ENCODE results near the gene PPEF2. TPM values are rescaled to one million over a fixed set of nuclear protein-coding genes. Genes with fewer than 3 reads are reported as not detected.

The PPEF2 gene
- total RNA-seq, 1 experiment from 2014 or later = not detected

DNA sequence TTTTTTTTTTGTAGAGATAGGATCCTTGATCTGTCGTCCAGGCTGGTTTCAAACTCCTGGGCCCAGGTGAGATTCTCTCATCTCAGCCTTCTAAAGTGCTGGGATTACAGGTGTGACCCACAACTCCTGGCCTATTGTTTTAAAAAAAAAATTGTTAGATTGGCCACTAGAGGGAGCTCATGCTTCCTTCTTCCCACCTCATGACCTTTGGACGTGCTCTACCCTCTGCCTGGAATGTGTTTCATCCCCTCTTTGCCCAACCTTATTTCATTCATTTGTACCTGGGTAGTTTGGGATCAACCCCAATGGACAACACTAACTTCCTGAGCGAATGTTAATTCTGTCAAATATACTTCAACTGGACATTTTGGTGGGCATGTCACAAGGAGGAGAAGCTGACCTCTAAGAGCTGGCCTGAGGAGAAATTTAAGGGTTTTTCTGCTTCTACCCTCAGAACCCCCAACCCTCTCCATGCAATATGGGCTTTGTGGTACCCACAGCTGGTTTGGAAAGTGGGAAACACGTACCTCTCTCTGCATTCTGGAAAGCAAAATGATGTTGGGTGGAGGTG is 6.4 kb downstream of the PPEF2 start:
- TF ChIP-seq, protein P1, sequence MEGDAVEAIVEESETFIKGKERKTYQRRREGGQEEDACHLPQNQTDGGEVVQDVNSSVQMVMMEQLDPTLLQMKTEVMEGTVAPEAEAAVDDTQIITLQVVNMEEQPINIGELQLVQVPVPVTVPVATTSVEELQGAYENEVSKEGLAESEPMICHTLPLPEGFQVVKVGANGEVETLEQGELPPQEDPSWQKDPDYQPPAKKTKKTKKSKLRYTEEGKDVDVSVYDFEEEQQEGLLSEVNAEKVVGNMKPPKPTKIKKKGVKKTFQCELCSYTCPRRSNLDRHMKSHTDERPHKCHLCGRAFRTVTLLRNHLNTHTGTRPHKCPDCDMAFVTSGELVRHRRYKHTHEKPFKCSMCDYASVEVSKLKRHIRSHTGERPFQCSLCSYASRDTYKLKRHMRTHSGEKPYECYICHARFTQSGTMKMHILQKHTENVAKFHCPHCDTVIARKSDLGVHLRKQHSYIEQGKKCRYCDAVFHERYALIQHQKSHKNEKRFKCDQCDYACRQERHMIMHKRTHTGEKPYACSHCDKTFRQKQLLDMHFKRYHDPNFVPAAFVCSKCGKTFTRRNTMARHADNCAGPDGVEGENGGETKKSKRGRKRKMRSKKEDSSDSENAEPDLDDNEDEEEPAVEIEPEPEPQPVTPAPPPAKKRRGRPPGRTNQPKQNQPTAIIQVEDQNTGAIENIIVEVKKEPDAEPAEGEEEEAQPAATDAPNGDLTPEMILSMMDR (conservative IDR thresholded peaks at IDR 0.05) = peak; percentile 84

More for the DNA sequence above, 6.4 kb downstream of the PPEF2 start:
- no peak overlapping the region for H3K14ac ChIP-seq (ENCODE audit: insufficient read depth, low read length)
- H2BK5ac ChIP-seq (ENCODE audit: insufficient read length, low read length) = no peak overlapping the region
- H3K4me3 Mint-ChIP-seq = no peak overlapping the region
- no peak overlapping the region for H3T11ph ChIP-seq (ENCODE audit: low read length)
- peaks cover 5 to 8% (median 7%) of the 10 kb centered on the region in 3 experiments; a peak in 6 of 7 replicates for H3K36me3 Mint-ChIP-seq (ENCODE audit: insufficient read depth in 1 of 3, low read depth in 3 of 3)
- H3K4me1 Mint-ChIP-seq = no peaks in the 10 kb centered on the region
- H4K5ac ChIP-seq (ENCODE audit: insufficient read length, low read depth, low read length) = no peak overlapping the region
- H3K27me3 ChIP-seq (ENCODE audit: insufficient read depth, low read length) = no peaks in the 10 kb centered on the region
- no CpG with 5 or more reads among the region's 4 CpGs for WGBS (ENCODE audit: extremely low coverage, insufficient read length, low lambda C conversion rate)
- no peaks in the 10 kb centered on the region for H3K79me2 ChIP-seq (ENCODE audit: insufficient read depth, low read length)
- H3K23ac ChIP-seq (ENCODE audit: insufficient read length, low read depth, low read length) = no peak overlapping the region
- H3K27ac ChIP-seq (ENCODE audit: insufficient read length, low read depth, low read length) = no peak overlapping the region
- no peak overlapping the region for H2AK5ac ChIP-seq (ENCODE audit: insufficient read length, low read length)
- no peak overlapping the region for H3K9ac ChIP-seq (ENCODE audit: extremely low read depth, insufficient read length, low read length)
- H3K4me2 ChIP-seq (ENCODE audit: insufficient read depth, insufficient read length, low read length) = no peak overlapping the region
- H3K27me3 Mint-ChIP-seq (ENCODE audit: low read depth) = no peaks in the 10 kb centered on the region
- H3K27ac Mint-ChIP-seq = no peak overlapping the region; a peak in 1 of 7 replicates
- H4K91ac ChIP-seq (ENCODE audit: insufficient read length, low read depth, low read length) = no peak overlapping the region
- H3K4me1 ChIP-seq (ENCODE audit: insufficient read depth, low read length) = no peaks in the 10 kb centered on the region
- H3K79me1 ChIP-seq (ENCODE audit: insufficient read depth, low read depth, low read length, poor library complexity, severe bottlenecking) = no peaks in the 10 kb centered on the region
- no peak overlapping the region for H2BK12ac ChIP-seq (ENCODE audit: insufficient read length, low read depth, low read length)
- H4K20me1 ChIP-seq (ENCODE audit: control insufficient read depth, insufficient read depth, insufficient read length) = no peaks in the 10 kb centered on the region
- H3K9me3 Mint-ChIP-seq = peaks cover 16 to 18% of the 10 kb centered on the region in 2 experiments
- H3K4ac ChIP-seq (ENCODE audit: low read depth, low read length) = no peak overlapping the region
- no peaks in the 10 kb centered on the region for H3K23me2 ChIP-seq (ENCODE audit: insufficient read length, low read depth, low read length, poor library complexity, severe bottlenecking)
- H2AFZ ChIP-seq (ENCODE audit: low read length) = no peak overlapping the region
- no peaks in the 10 kb centered on the region for H3K9me3 ChIP-seq (ENCODE audit: control insufficient read depth, low read depth, low read length)
- no peak overlapping the region for H3K56ac ChIP-seq (ENCODE audit: insufficient read length, low read depth, low read length)
- H2BK15ac ChIP-seq (ENCODE audit: low read depth, low read length) = no peak overlapping the region
- H4K8ac ChIP-seq (replicated peaks; ENCODE audit: insufficient read length, low read depth, low read length) = no peak overlapping the region
- peak; percentile 45 for DNase-seq
- H3K18ac ChIP-seq (ENCODE audit: insufficient read length, low read depth, low read length) = no peak overlapping the region
- no peak overlapping the region for H2BK120ac ChIP-seq (ENCODE audit: low read depth, low read length, poor library complexity, severe bottlenecking)
- no peak overlapping the region for H2BK20ac ChIP-seq (ENCODE audit: low read depth, low read length, poor library complexity, severe bottlenecking)

All from H9 (cell line).